ENCODE data around the gene RNLS. TPM values are rescaled to one million over a fixed set of nuclear protein-coding genes. Genes with fewer than 3 reads are reported as not detected.

RNLS gene
- total RNA-seq, 1 experiment from 2014 or later, result not detected

- no peaks in the 10 kb centered on the region for H3K9me2 ChIP-seq (ENCODE audit: insufficient read depth)
- H4K20me1 ChIP-seq (ENCODE audit: insufficient read depth), result no peaks in the 10 kb centered on the region
- POLR2A ChIA-PET, result no interaction called here
- BruUV-seq (replicated peaks), result no TSS peak
- no peak overlapping the region for H3K27ac ChIP-seq (ENCODE audit: low read depth, low read length)
- CTCF ChIA-PET, result no interaction called here
- no peak overlapping the region for H3K4me3 ChIP-seq (replicated peaks in 1 of 2; ENCODE audit: low read depth in 1 of 2, low read length in 2 of 2)
- H3K27me3 ChIP-seq (ENCODE audit: insufficient read depth, low read length), result no peaks in the 10 kb centered on the region
- intact Hi-C loops (cut with micrococcal nuclease), result no loop called here
- no peak for ATAC-seq
- H2AFZ ChIP-seq (ENCODE audit: low read depth, low read length, poor library complexity, severe bottlenecking), result no peak overlapping the region
- no peak overlapping the region for H3K9ac ChIP-seq (ENCODE audit: low read length)
- TF ChIP-seq FOSL1 (IDR thresholded peaks at IDR 0.05; ENCODE audit: low read depth) (no peak), SIN3A (IDR thresholded peaks at IDR 0.05; ENCODE audit: low read depth) (no peak), CBX3 (IDR thresholded peaks at IDR 0.05; ENCODE audit: low read depth) (no peak), EZH2phosphoT487 (IDR thresholded peaks at IDR 0.05; ENCODE audit: borderline replicate concordance) (no peak), CTCF (IDR thresholded peaks at IDR 0.05 in 2 of 3, conservative IDR thresholded peaks at IDR 0.05 in 1 of 3; ENCODE audit: borderline replicate concordance in 1 of 3, insufficient read depth in 1 of 3, low read depth in 2 of 3, low read length in 2 of 3) (no peak), SRF (IDR thresholded peaks at IDR 0.05; ENCODE audit: low read depth) (no peak), CEBPB (IDR thresholded peaks at IDR 0.05; ENCODE audit: low read depth) (no peak), POLR2A (IDR thresholded peaks at IDR 0.05; ENCODE audit: borderline replicate concordance, extremely low read depth, insufficient read depth, insufficient read length) (no peak), ELF1 (IDR thresholded peaks at IDR 0.05; ENCODE audit: borderline replicate concordance, low read depth) (no peak), EGR1 (IDR thresholded peaks at IDR 0.05; ENCODE audit: low read depth) (no peak), TCF7L2 (IDR thresholded peaks at IDR 0.05; ENCODE audit: borderline replicate concordance, extremely low read depth, insufficient read depth, insufficient read length) (no peak), ZNF274 (IDR thresholded peaks at IDR 0.05; ENCODE audit: low read depth, low read length) (no peak), REST (IDR thresholded peaks at IDR 0.05; ENCODE audit: low read depth) (no peak), YY1 (IDR thresholded peaks at IDR 0.05; ENCODE audit: extremely low read depth, insufficient replicate concordance, low read depth, low read length) (no peak), SP1 (IDR thresholded peaks at IDR 0.05; ENCODE audit: low read depth) (no peak), ATF3 (IDR thresholded peaks at IDR 0.05) (no peak)
- TF ChIP-seq, protein P1, sequence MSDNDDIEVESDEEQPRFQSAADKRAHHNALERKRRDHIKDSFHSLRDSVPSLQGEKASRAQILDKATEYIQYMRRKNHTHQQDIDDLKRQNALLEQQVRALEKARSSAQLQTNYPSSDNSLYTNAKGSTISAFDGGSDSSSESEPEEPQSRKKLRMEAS (IDR thresholded peaks at IDR 0.05), result no peak
- TF ChIP-seq, protein P2, sequence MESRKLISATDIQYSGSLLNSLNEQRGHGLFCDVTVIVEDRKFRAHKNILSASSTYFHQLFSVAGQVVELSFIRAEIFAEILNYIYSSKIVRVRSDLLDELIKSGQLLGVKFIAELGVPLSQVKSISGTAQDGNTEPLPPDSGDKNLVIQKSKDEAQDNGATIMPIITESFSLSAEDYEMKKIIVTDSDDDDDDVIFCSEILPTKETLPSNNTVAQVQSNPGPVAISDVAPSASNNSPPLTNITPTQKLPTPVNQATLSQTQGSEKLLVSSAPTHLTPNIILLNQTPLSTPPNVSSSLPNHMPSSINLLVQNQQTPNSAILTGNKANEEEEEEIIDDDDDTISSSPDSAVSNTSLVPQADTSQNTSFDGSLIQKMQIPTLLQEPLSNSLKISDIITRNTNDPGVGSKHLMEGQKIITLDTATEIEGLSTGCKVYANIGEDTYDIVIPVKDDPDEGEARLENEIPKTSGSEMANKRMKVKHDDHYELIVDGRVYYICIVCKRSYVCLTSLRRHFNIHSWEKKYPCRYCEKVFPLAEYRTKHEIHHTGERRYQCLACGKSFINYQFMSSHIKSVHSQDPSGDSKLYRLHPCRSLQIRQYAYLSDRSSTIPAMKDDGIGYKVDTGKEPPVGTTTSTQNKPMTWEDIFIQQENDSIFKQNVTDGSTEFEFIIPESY (IDR thresholded peaks at IDR 0.05; ENCODE audit: extremely low read depth, insufficient replicate concordance, low read length), result no peak
- DNase-seq (ENCODE audit: low read depth, low spot score), result no peak
- peak overlapping the region; percentile 30 for H3K4me2 ChIP-seq (ENCODE audit: low read length)
- H3K79me2 ChIP-seq (ENCODE audit: insufficient read depth, low read length), result no peaks in the 10 kb centered on the region
- H3K4me1 ChIP-seq (ENCODE audit: control insufficient read depth in 1 of 2, insufficient read depth in 2 of 2, low read length in 2 of 2), result peaks cover 4 to 13% of the 10 kb centered on the region in 2 experiments; a peak in 3 of 4 replicates
- no peaks in the 10 kb centered on the region for H3K9me3 ChIP-seq (ENCODE audit: control insufficient read depth in 1 of 2, insufficient read depth in 1 of 2, low read depth in 1 of 2, low read length in 2 of 2)
- RAD21 ChIA-PET (ENCODE audit: low non-redundant PET in 1 of 2, low total read pairs in 2 of 2, uncharacterized antibody in 2 of 2, unreplicated experiment in 2 of 2), result no interaction called here
- no peaks in the 10 kb centered on the region for H3K36me3 ChIP-seq (ENCODE audit: control insufficient read depth in 1 of 2, insufficient read depth in 2 of 2, low read length in 2 of 2)
Observed at GRCh38 chr10:88271761-88272543, 311.2 kb downstream of the RNLS start.

Measured in HCT116 (cell line).